Measurements from ENCODE around the gene RNASE13.
A peak's percentile ranks its signal among the peaks of the same experiment; 100 is the strongest.

RNASE13 gene

GRCh38 chr14:21034707-21035106 lies at the start of gene RNASE13:
TSS of gene RNASE13 (minus strand) at chr14:21034807. CDS start at chr14:21034288, 519 bp downstream.
- DNase-seq (ENCODE audit: low read depth in 2 of 2): no peak

- no peak for DNase-seq (ENCODE audit: low read depth in 2 of 2)
Measured at GRCh38 chr14:21084396-21084795, 49.8 kb upstream of the RNASE13 start.

- no peak for DNase-seq (ENCODE audit: low read depth in 2 of 2)
Measured at GRCh38 chr14:21083565-21084325, 49.1 kb upstream of the RNASE13 start.

GRCh38 chr14:21081521-21082142 lies 47.0 kb upstream of the RNASE13 start:
- DNase-seq (ENCODE audit: low read depth in 2 of 2): no peak

GRCh38 chr14:21078726-21079125 lies 44.1 kb upstream of the RNASE13 start:
- no peak for DNase-seq (ENCODE audit: low read depth in 2 of 2)

- DNase-seq (ENCODE audit: low read depth in 2 of 2): no peak
Measured at GRCh38 chr14:21078287-21078686, 43.7 kb upstream of the RNASE13 start.

- no peak for DNase-seq (ENCODE audit: low read depth in 2 of 2)
Measured at GRCh38 chr14:21077672-21078071, 43.1 kb upstream of the RNASE13 start.

GRCh38 chr14:21075719-21076437 lies 41.3 kb upstream of the RNASE13 start:
- no peak for DNase-seq (ENCODE audit: low read depth in 2 of 2)

GRCh38 chr14:21074398-21075272 lies 40.0 kb upstream of the RNASE13 start:
- no peak for DNase-seq (ENCODE audit: low read depth in 2 of 2)

GRCh38 chr14:21073921-21074320 lies 39.3 kb upstream of the RNASE13 start:
- DNase-seq (ENCODE audit: low read depth in 2 of 2): no peak

GRCh38 chr14:21072781-21073339 lies 38.3 kb upstream of the RNASE13 start:
- DNase-seq (ENCODE audit: low read depth in 2 of 2): no peak

GRCh38 chr14:21072031-21072473 lies 37.4 kb upstream of the RNASE13 start:
- DNase-seq (ENCODE audit: low read depth in 2 of 2): no peak

- peak in 1 of 2 donors; percentile 34 for DNase-seq (ENCODE audit: low read depth in 2 of 2)
Measured at GRCh38 chr14:21071225-21072030, 36.8 kb upstream of the RNASE13 start.

- no peak for DNase-seq (ENCODE audit: low read depth in 2 of 2)
Measured at GRCh38 chr14:21070610-21071224, 36.1 kb upstream of the RNASE13 start.

GRCh38 chr14:21070083-21070609 lies 35.5 kb upstream of the RNASE13 start, which contains the start of gene ARHGEF40:
TSS of gene ARHGEF40 (plus strand) at chr14:21070304. CDS start at chr14:21070397, 93 bp downstream.
- no peak for DNase-seq (ENCODE audit: low read depth in 2 of 2)

- no peak for DNase-seq (ENCODE audit: low read depth in 2 of 2)
Measured at GRCh38 chr14:21069388-21070082, 34.9 kb upstream of the RNASE13 start.

GRCh38 chr14:21068521-21069387 lies 34.1 kb upstream of the RNASE13 start:
- DNase-seq (ENCODE audit: low read depth in 2 of 2): peak in 1 of 2 donors; percentile 30
